ENCODE results near the gene OR8K3.

- TF ChIP-seq PATZ1 (CRISPR knock-in tag; IDR thresholded peaks at IDR 0.05; ENCODE audit: borderline replicate concordance) (no peak), CTCF (IDR thresholded peaks at IDR 0.05 in 2 of 3, conservative IDR thresholded peaks at IDR 0.05 in 1 of 3; ENCODE audit: insufficient read depth in 2 of 3, low read depth in 1 of 3, low read length in 3 of 3) (no peak), KLF13 (tag; IDR thresholded peaks at IDR 0.05; ENCODE audit: borderline replicate concordance, low read depth) (no peak), TBP (optimal IDR thresholded peaks at IDR 0.05; ENCODE audit: low read depth, low read length) (no peak), CREB3L1 (IDR thresholded peaks at IDR 0.05; ENCODE audit: borderline replicate concordance, low read depth) (no peak), ZFP36 (IDR thresholded peaks at IDR 0.05; ENCODE audit: low read depth, low read length, partially characterized antibody) (no peak), ZKSCAN1 (IDR thresholded peaks at IDR 0.05; ENCODE audit: low read depth, low read length) (no peak), DEAF1 (CRISPR knock-in tag; IDR thresholded peaks at IDR 0.05) (no peak), FOXM1 (IDR thresholded peaks at IDR 0.05; ENCODE audit: low read depth) (no peak), FOXM1 (CRISPR knock-in tag; IDR thresholded peaks at IDR 0.05; ENCODE audit: low read depth) (no peak), TEAD4 (IDR thresholded peaks at IDR 0.05; ENCODE audit: low read length) (no peak), TEAD4 (CRISPR knock-in tag; IDR thresholded peaks at IDR 0.05; ENCODE audit: borderline replicate concordance) (no peak), MNT (conservative IDR thresholded peaks at IDR 0.05) (no peak)
These were observed 43.9 kb upstream of the OR8K3 start for GRCh38 chr11:56271092-56271491.
